ENCODE measurements around the gene NPM1. TPM values are rescaled to one million over a fixed set of nuclear protein-coding genes. Genes with fewer than 3 reads are reported as not detected.

The NPM1 gene
- total RNA-seq, 1 experiment from 2014 or later: 3,122 TPM

- TF ChIP-seq CTCF (conservative IDR thresholded peaks at IDR 0.05): no peak
- Histone ChIP-seq H3K9me3 (ENCODE audit: control insufficient read depth, low read depth, low read length) (no peaks in the 10 kb centered on the region), H3K4ac (ENCODE audit: low read depth, low read length) (no peak overlapping the region), H3K56ac (ENCODE audit: insufficient read length, low read depth, low read length) (no peak overlapping the region), H2BK20ac (ENCODE audit: low read depth, low read length, poor library complexity, severe bottlenecking) (no peak overlapping the region), H4K5ac (ENCODE audit: insufficient read length, low read depth, low read length) (no peak overlapping the region), H4K20me1 (ENCODE audit: control insufficient read depth, insufficient read depth, insufficient read length) (no peaks in the 10 kb centered on the region), H2BK15ac (ENCODE audit: low read depth, low read length) (no peak overlapping the region), H2AFZ (ENCODE audit: low read length) (no peak overlapping the region), H3T11ph (ENCODE audit: low read length) (no peak overlapping the region), H3K4me2 (ENCODE audit: insufficient read depth, insufficient read length, low read length) (no peak overlapping the region), H3K23ac (ENCODE audit: insufficient read length, low read depth, low read length) (no peak overlapping the region), H3K79me1 (ENCODE audit: insufficient read depth, low read depth, low read length, poor library complexity, severe bottlenecking) (peaks cover 8% of the 10 kb centered on the region), H4K8ac (replicated peaks; ENCODE audit: insufficient read length, low read depth, low read length) (no peak overlapping the region), H2BK5ac (ENCODE audit: insufficient read length, low read length) (no peak overlapping the region), H3K27ac (ENCODE audit: insufficient read length, low read depth, low read length) (no peak overlapping the region), H3K14ac (ENCODE audit: insufficient read depth, low read length) (no peak overlapping the region), H3K79me2 (ENCODE audit: insufficient read depth, low read length) (peaks cover 5% of the 10 kb centered on the region; the same call in 1 of the 2 replicates), H3K18ac (ENCODE audit: insufficient read length, low read depth, low read length) (no peak overlapping the region), H3K9ac (ENCODE audit: extremely low read depth, insufficient read length, low read length) (no peak overlapping the region), H3K4me1 (ENCODE audit: insufficient read depth, low read length) (no peaks in the 10 kb centered on the region), H2BK12ac (ENCODE audit: insufficient read length, low read depth, low read length) (no peak overlapping the region), H3K27me3 (ENCODE audit: insufficient read depth, low read length) (no peaks in the 10 kb centered on the region), H3K23me2 (ENCODE audit: insufficient read length, low read depth, low read length, poor library complexity, severe bottlenecking) (no peaks in the 10 kb centered on the region), H4K91ac (ENCODE audit: insufficient read length, low read depth, low read length) (no peak overlapping the region), H2BK120ac (ENCODE audit: low read depth, low read length, poor library complexity, severe bottlenecking) (no peak overlapping the region), H2AK5ac (ENCODE audit: insufficient read length, low read length) (no peak overlapping the region)
- peak overlapping the region in 1 of 3 experiments; percentile 89; a peak in 3 of 7 replicates for H3K27ac Mint-ChIP-seq
- no CpG with 5 or more reads among the region's 8 CpGs for WGBS (ENCODE audit: extremely low coverage, insufficient read length, low lambda C conversion rate)
- no peaks in the 10 kb centered on the region for H3K27me3 Mint-ChIP-seq (ENCODE audit: low read depth)
- no peak for DNase-seq
- no peak overlapping the region for H3K4me3 Mint-ChIP-seq
- H3K9me3 Mint-ChIP-seq: no peaks in the 10 kb centered on the region
- peaks cover 0 to 6% of the 10 kb centered on the region in 2 experiments; a peak in 2 of 4 replicates for H3K4me1 Mint-ChIP-seq
- peaks cover 64 to 94% (median 86%) of the 10 kb centered on the region in 3 experiments for H3K36me3 Mint-ChIP-seq (ENCODE audit: insufficient read depth in 1 of 3, low read depth in 3 of 3)
Measured at GRCh38 chr5:171409164-171410136, 21.8 kb downstream of the NPM1 start.
